ENCODE measurements around the gene MCM6. TPM values are rescaled to one million over a fixed set of nuclear protein-coding genes. Genes with fewer than 3 reads are reported as not detected.

Gene MCM6
- total and polyA plus RNA-seq, 2 experiments from 2014 or later = 74.7 to 133 TPM

GRCh38 chr2:135825131-135825530, 51.1 kb downstream of the MCM6 start:
- Histone ChIP-seq H3K4me2 (no peak overlapping the region), H3K27ac (ENCODE audit: low read depth) (no peak overlapping the region), H3K27me3 (ENCODE audit: insufficient read depth) (no peaks in the 10 kb centered on the region), H4K20me1 (replicated peaks; ENCODE audit: insufficient read depth) (no peaks in the 10 kb centered on the region), H3K79me2 (replicated peaks; ENCODE audit: insufficient read depth) (no peaks in the 10 kb centered on the region), H3K9me2 (ENCODE audit: insufficient read depth) (peaks cover 2% of the 10 kb centered on the region; the same call in 1 of the 2 replicates), H2AFZ (peak overlapping the region; percentile 76; the same call in 1 of the 2 replicates), H3K36me3 (ENCODE audit: insufficient read depth) (no peaks in the 10 kb centered on the region), H3F3A (replicated peaks; ENCODE audit: low read depth) (no peaks in the 10 kb centered on the region), H3K4me1 (ENCODE audit: insufficient read depth) (no peaks in the 10 kb centered on the region), H3K4me3 (no peak overlapping the region)
- Mint-ChIP-seq H3K4me1 (no peaks in the 10 kb centered on the region), H3K9me3 (peaks cover 15% of the 10 kb centered on the region; the same call in 2 of the 3 replicates), H3K27me3 (ENCODE audit: insufficient read depth, low read depth, poor library complexity) (no peaks in the 10 kb centered on the region), H3K27ac (no peak overlapping the region), H3K36me3 (ENCODE audit: low read depth) (no peaks in the 10 kb centered on the region; the same call in 2 of the 3 replicates), H3K4me3 (no peak overlapping the region)
- DNase-seq (ENCODE audit: low spot score) = no peak
- peak; percentile 62 for ATAC-seq
- no peak for TF ChIP-seq NANOG (IDR thresholded peaks at IDR 0.05; ENCODE audit: borderline replicate concordance)
- TF ChIP-seq EZH2phosphoT487 (IDR thresholded peaks at IDR 0.05; ENCODE audit: unreplicated experiment) = no peak
- no peak for TF ChIP-seq EZH2 (IDR thresholded peaks at IDR 0.05; ENCODE audit: low read depth, unreplicated experiment)
- no peak for TF ChIP-seq STAT1 (IDR thresholded peaks at IDR 0.05; ENCODE audit: unreplicated experiment)
- TF ChIP-seq POLR2AphosphoS5 (IDR thresholded peaks at IDR 0.05; ENCODE audit: low read depth) = no peak
- TF ChIP-seq REST (IDR thresholded peaks at IDR 0.05; ENCODE audit: unreplicated experiment) = no peak
- TF ChIP-seq CTCF (conservative IDR thresholded peaks at IDR 0.05; ENCODE audit: low read depth in 2 of 2) = no peak
- TF ChIP-seq ZNF114 (CRISPR knock-in tag; IDR thresholded peaks at IDR 0.05) = no peak
- TF ChIP-seq ZNF462 (CRISPR knock-in tag; IDR thresholded peaks at IDR 0.05) = no peak
- no peak for TF ChIP-seq CREB1 (CRISPR knock-in tag; IDR thresholded peaks at IDR 0.05; ENCODE audit: low read depth)
- TF ChIP-seq ETS1 (IDR thresholded peaks at IDR 0.05) = no peak
- no peak for TF ChIP-seq ZNF331 (CRISPR knock-in tag; IDR thresholded peaks at IDR 0.05; ENCODE audit: low read depth)
